Hepatocyte (in vitro differentiated cells): ENCODE measurements around the gene SH3PXD2A. TPM values are rescaled to one million over a fixed set of nuclear protein-coding genes. Genes with fewer than 3 reads are reported as not detected.

ENCODE experiments used
- DNase-seq: peaks from one replicate; pipeline ENCODE4 v3.0.0-alpha.2; 2016; ENCODE audit warnings: low spot score
- H2AFZ ChIP-seq: fragments of 200-600 bp; sonication (generic); 2 replicates; pipeline ENCODE4 v1.6.0; 2016; ENCODE audit warnings: antibody characterized with exemption, mild to moderate bottlenecking
- H3K27ac ChIP-seq: fragments of 200-600 bp; sonication (generic); 2 replicates; pipeline ENCODE4 v1.5.1; 2016; ENCODE audit warnings: mild to moderate bottlenecking
- H3K27me3 ChIP-seq: fragments of 200-600 bp; sonication (generic); 2 replicates; pipeline ENCODE4 v1.6.1; 2016
- H3K36me3 ChIP-seq: fragments of 200-600 bp; sonication (generic); replicated peaks from 2 replicates; pipeline ENCODE4 v1.5.1; 2016; ENCODE audit warnings: low read depth; ENCODE audit not compliant: insufficient read depth
- H3K4me1 ChIP-seq: fragments of 200-600 bp; sonication (generic); 2 replicates; pipeline ENCODE4 v1.5.1; 2016; ENCODE audit warnings: mild to moderate bottlenecking, moderate library complexity; ENCODE audit not compliant: insufficient read depth
- H3K4me2 ChIP-seq: fragments of 200-600 bp; sonication (generic); 2 replicates; pipeline ENCODE4 v1.6.0; 2016
- H3K4me3 ChIP-seq: fragments of 200-600 bp; sonication (generic); 2 replicates; pipeline ENCODE4 v1.5.1; 2016; ENCODE audit warnings: mild to moderate bottlenecking
- H3K79me2 ChIP-seq: fragments of 200-600 bp; sonication (generic); 2 replicates; pipeline ENCODE4 v1.6.0; 2017; ENCODE audit warnings: mild to moderate bottlenecking
- H3K9me2 ChIP-seq: fragments of 200-600 bp; sonication (generic); replicated peaks from 2 replicates; pipeline ENCODE4 v1.6.0; 2017; ENCODE audit warnings: mild to moderate bottlenecking; ENCODE audit not compliant: insufficient read depth
- H3K9me3 ChIP-seq: fragments of 200-600 bp; sonication (generic); 2 replicates; pipeline ENCODE4 v1.5.1; 2016; ENCODE audit warnings: low read depth, mild to moderate bottlenecking
- H4K20me1 ChIP-seq: fragments of 200-600 bp; sonication (generic); 2 replicates; pipeline ENCODE4 v1.6.0; 2016; ENCODE audit warnings: mild to moderate bottlenecking; ENCODE audit not compliant: insufficient read depth, poor library complexity, severe bottlenecking
- EZH2 ChIP-seq: fragments of 200-600 bp; sonication (generic); IDR thresholded peaks from 2 replicates; pipeline ENCODE4 v1.6.1; 2016; ENCODE audit warnings: antibody characterized with exemption, mild to moderate bottlenecking, borderline replicate concordance
- EZH2phosphoT487 ChIP-seq: fragments of 200-600 bp; sonication (generic); IDR thresholded peaks from one replicate; pipeline ENCODE4 v1.6.1; 2018; ENCODE audit warnings: antibody characterized with exemption, mild to moderate bottlenecking, low read depth, moderate library complexity; ENCODE audit not compliant: unreplicated experiment, severe bottlenecking
- WGBS: methylation state at CpG from one replicate; pipeline ENCODE4 v1.1.6; 2016; ENCODE audit warnings: low lambda C conversion rate; ENCODE audit errors: missing lambda C conversion rate; 5-methylcytosine and 5-hydroxymethylcytosine counted together
- polyA plus RNA-seq: library from polyadenylated mRNA; unstranded; fragments of >200 nt; fragmentation: Nextera tagmentation; extraction: Ambion mirVana; gene quantifications from 2 replicates; pipeline ENCODE4 v1.2.1, GENCODE V29; 2016
- total RNA-seq: library from RNA; depleted of rRNA; stranded (reverse); fragments of >200 nt; gene quantifications from 2 replicates; pipeline ENCODE4 v1.2.3, GENCODE V29; 2014
- TF ChIP-seq, protein P1 (sequence below): fragments of 200-600 bp; sonication (generic); IDR thresholded peaks from 2 replicates; pipeline ENCODE4 v1.5.1; 2016; ENCODE audit warnings: antibody characterized with exemption, mild to moderate bottlenecking; ENCODE audit not compliant: poor library complexity

SH3PXD2A gene
- total and polyA plus RNA-seq, 2 experiments from 2014 or later = 8.4 to 13.6 TPM

DNA sequence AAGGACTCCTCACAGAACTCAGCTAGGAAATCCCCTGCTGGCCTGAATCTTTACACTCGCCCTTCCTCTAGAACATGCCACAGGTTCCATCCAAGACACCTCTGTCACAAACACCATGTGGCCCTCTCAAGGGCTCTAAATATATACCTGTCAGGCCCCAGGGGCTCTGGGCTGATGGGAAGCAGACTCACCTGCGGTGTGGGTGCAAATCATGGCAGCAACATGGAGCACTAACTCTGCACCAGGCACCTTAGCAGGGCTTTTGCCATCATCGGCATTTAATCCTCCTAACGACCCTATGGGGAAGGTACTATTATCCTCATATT lies 17.3 kb downstream of the SH3PXD2A start:
- no peak for DNase-seq
- Histone ChIP-seq H3K9me3 (no peaks in the 10 kb centered on the region), H3K4me2 (no peak overlapping the region), H3K27me3 (no peaks in the 10 kb centered on the region), H4K20me1 (no peaks in the 10 kb centered on the region), H2AFZ (no peak overlapping the region), H3K9me2 (no peaks in the 10 kb centered on the region), H3K4me1 (peaks cover 70% of the 10 kb centered on the region), H3K79me2 (peaks cover 73% of the 10 kb centered on the region), H3K36me3 (no peaks in the 10 kb centered on the region), H3K4me3 (no peak overlapping the region), H3K27ac (peak overlapping the region; percentile 24)
- TF ChIP-seq EZH2phosphoT487 (no peak), EZH2 (no peak)
- TF ChIP-seq, protein P1, sequence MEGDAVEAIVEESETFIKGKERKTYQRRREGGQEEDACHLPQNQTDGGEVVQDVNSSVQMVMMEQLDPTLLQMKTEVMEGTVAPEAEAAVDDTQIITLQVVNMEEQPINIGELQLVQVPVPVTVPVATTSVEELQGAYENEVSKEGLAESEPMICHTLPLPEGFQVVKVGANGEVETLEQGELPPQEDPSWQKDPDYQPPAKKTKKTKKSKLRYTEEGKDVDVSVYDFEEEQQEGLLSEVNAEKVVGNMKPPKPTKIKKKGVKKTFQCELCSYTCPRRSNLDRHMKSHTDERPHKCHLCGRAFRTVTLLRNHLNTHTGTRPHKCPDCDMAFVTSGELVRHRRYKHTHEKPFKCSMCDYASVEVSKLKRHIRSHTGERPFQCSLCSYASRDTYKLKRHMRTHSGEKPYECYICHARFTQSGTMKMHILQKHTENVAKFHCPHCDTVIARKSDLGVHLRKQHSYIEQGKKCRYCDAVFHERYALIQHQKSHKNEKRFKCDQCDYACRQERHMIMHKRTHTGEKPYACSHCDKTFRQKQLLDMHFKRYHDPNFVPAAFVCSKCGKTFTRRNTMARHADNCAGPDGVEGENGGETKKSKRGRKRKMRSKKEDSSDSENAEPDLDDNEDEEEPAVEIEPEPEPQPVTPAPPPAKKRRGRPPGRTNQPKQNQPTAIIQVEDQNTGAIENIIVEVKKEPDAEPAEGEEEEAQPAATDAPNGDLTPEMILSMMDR = no peak
- 81% methylated on average over 4 of the region's 4 CpGs for WGBS

DNA sequence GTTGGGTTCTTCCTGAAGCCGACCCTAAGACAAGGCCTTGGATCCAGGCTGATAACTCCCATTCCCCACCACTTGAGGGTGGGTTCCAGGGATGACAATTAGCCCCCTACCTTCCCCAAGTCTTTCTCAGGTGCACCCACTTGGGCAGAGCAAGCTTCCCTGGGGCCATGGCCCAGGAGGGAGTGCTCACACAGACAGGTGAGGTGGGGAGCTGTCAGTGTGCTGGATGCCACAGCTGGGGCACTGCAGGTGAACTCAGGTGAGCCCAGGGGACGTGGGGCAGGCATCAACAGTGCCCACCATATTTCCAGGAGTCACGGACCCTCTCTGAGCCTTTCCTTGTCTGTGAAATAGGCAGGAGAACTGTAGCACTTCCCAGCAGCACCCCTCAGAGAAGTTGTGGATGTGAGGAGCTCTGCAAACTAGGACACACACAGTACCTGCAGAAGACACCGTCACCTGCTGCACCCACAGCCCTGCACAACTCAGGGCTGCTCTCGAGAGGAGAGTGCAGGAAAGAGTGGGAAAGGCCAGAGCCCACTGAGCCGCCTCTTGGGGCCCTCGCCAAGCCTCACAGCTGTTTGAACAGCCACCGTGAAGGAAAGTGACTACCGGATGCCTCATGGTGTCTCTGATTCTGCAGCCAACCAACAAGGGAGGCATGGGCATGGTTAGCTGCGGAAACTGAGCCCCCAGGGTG lies 17.9 kb downstream of the SH3PXD2A start:
- WGBS = 78% methylated on average over 10 of the region's 10 CpGs
- TF ChIP-seq EZH2phosphoT487 = no peak
- TF ChIP-seq EZH2 = no peak
- TF ChIP-seq, protein P1 = no peak
- Histone ChIP-seq H3K9me3 (no peaks in the 10 kb centered on the region), H3K4me3 (no peak overlapping the region), H3K9me2 (no peaks in the 10 kb centered on the region), H2AFZ (no peak overlapping the region), H3K79me2 (peaks cover 77% of the 10 kb centered on the region), H3K36me3 (no peaks in the 10 kb centered on the region), H3K4me2 (no peak overlapping the region), H4K20me1 (no peaks in the 10 kb centered on the region), H3K4me1 (peaks cover 70% of the 10 kb centered on the region), H3K27ac (peak overlapping the region; percentile 69), H3K27me3 (no peaks in the 10 kb centered on the region)
- DNase-seq = no peak

DNA sequence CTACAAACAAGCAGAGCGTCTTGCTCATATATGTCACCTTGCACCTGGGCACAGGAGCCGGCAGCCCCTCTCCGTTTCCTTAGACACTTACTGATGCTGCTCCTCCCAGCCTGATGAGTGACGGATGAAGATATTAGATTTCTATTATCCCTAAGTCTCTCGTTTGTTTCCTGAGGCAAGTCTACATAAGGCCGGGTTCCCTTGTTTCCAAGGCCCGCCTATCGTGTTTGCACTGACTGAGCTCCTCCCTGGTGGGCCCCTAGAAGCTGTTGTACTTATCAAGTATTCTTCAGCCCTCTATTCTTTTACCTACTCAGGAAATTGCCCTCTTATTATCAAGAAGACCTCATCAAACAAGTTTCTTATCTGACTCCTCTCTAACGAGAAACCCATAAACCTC lies 18.5 kb downstream of the SH3PXD2A start:
- Histone ChIP-seq H3K36me3 (no peaks in the 10 kb centered on the region), H3K9me2 (no peaks in the 10 kb centered on the region), H3K4me2 (peak overlapping the region; percentile 57), H3K27me3 (no peaks in the 10 kb centered on the region), H3K4me3 (no peak overlapping the region), H4K20me1 (no peaks in the 10 kb centered on the region), H3K27ac (peak overlapping the region; percentile 80), H3K9me3 (no peaks in the 10 kb centered on the region), H3K79me2 (peaks cover 80% of the 10 kb centered on the region), H2AFZ (no peak overlapping the region), H3K4me1 (peaks cover 70% of the 10 kb centered on the region)
- peak; percentile 65 for DNase-seq
- TF ChIP-seq, protein P1 = no peak
- TF ChIP-seq EZH2phosphoT487 (no peak), EZH2 (no peak)
- 23% methylated on average over 9 of the region's 9 CpGs for WGBS
